Activated CD4-positive, alpha-beta T cell treated with anti-CD3 and anti-CD28 coated beads, Interleukin-2, amount 50 U/mL, for 4 hours (primary cell): ENCODE measurements around the gene CCL3.
"Not testable (repeated sequence)": the region's sequence is repeated elsewhere in the genome, so short reads cannot be mapped to it uniquely, and the experiment has no call there.

Experiments used
- DNase-seq, 2 experiments: peaks; one replicate each; pipeline ENCODE4 v3.0.0-alpha.2; 2020

Gene CCL3

GRCh38 chr17:36114971-36115648 lies 25.2 kb upstream of the CCL3 start:
- not testable (repeated sequence) for DNase-seq

- not testable (repeated sequence) for DNase-seq
Measured at GRCh38 chr17:36113131-36113530, 23.2 kb upstream of the CCL3 start.

GRCh38 chr17:36112572-36112971 lies 22.6 kb upstream of the CCL3 start:
- no peak for DNase-seq

- DNase-seq: no peak
Measured at GRCh38 chr17:36111068-36111490, 21.1 kb upstream of the CCL3 start.

GRCh38 chr17:36108265-36108664 lies 18.3 kb upstream of the CCL3 start:
- DNase-seq: not testable (repeated sequence)

- no peak for DNase-seq
Measured at GRCh38 chr17:36107660-36108059, 17.7 kb upstream of the CCL3 start.

- no peak for DNase-seq
Measured at GRCh38 chr17:36106493-36106835, 16.5 kb upstream of the CCL3 start.

GRCh38 chr17:36105781-36106492 lies 16.0 kb upstream of the CCL3 start:
- DNase-seq: no peak

- DNase-seq: no peak
Measured at GRCh38 chr17:36104701-36105181, 14.8 kb upstream of the CCL3 start.

- DNase-seq: not testable (repeated sequence)
Measured at GRCh38 chr17:36104246-36104645, 14.3 kb upstream of the CCL3 start.

GRCh38 chr17:36103401-36103975 lies 13.5 kb upstream of the CCL3 start, which contains the start of gene CCL4:
Gene CCL4 (plus strand): TSS chr17:36103827. CDS start chr17:36103906, 79 bp downstream.
- DNase-seq: not testable (repeated sequence)

- not testable (repeated sequence) for DNase-seq
Measured at GRCh38 chr17:36099004-36099403, 9.1 kb upstream of the CCL3 start.

- no peak for DNase-seq
Measured at GRCh38 chr17:36095992-36096391, 6.0 kb upstream of the CCL3 start.

GRCh38 chr17:36094746-36095145 lies 4.8 kb upstream of the CCL3 start:
- no peak for DNase-seq

GRCh38 chr17:36094232-36094631 lies 4.3 kb upstream of the CCL3 start:
- DNase-seq: no peak

GRCh38 chr17:36092715-36093114 lies 2.8 kb upstream of the CCL3 start:
- not testable (repeated sequence) for DNase-seq

GRCh38 chr17:36092230-36092629 lies 2.3 kb upstream of the CCL3 start:
- no peak for DNase-seq

GRCh38 chr17:36089339-36089865 lies 541 bp downstream of the CCL3 start:
- no peak for DNase-seq

GRCh38 chr17:36088670-36089338 lies 1.1 kb downstream of the CCL3 start:
- DNase-seq: no peak

GRCh38 chr17:36087897-36088572 lies 1.9 kb downstream of the CCL3 start:
- DNase-seq: not testable (repeated sequence)

GRCh38 chr17:36087471-36087870 lies 2.5 kb downstream of the CCL3 start:
- not testable (repeated sequence) for DNase-seq

GRCh38 chr17:36086791-36087190 lies 3.2 kb downstream of the CCL3 start:
- DNase-seq: no peak
